GM19351 (cell line): Measurements from ENCODE around the gene KIF22.
A peak's percentile ranks its signal among the peaks of the same experiment; 100 is the strongest.
"Not testable (repeated sequence)": the region's sequence is repeated elsewhere in the genome, so short reads cannot be mapped to it uniquely, and the experiment has no call there.

Experiments
- ATAC-seq: cut with Tn5 transposase; IDR thresholded peaks from one replicate; pipeline ENCODE4 v1.9.1; 2021; ENCODE audit warnings: mild to moderate bottlenecking, moderate library complexity; ENCODE audit not compliant: unreplicated experiment

KIF22 gene

GRCh38 chr16:29793153-29793552 lies 2.6 kb downstream of the KIF22 start:
- ATAC-seq: not testable (repeated sequence)

- ATAC-seq: no peak
Measured at GRCh38 chr16:29794231-29794710, 3.7 kb downstream of the KIF22 start.

GRCh38 chr16:29802416-29802935 lies 11.9 kb downstream of the KIF22 start:
- ATAC-seq: no peak

- ATAC-seq: no peak
Measured at GRCh38 chr16:29804020-29804419, 13.5 kb downstream of the KIF22 start.

- no peak for ATAC-seq
Measured at GRCh38 chr16:29804455-29805231, 14.1 kb downstream of the KIF22 start.

- peak; percentile 56 for ATAC-seq
Measured at GRCh38 chr16:29805232-29806098, 14.9 kb downstream of the KIF22 start.

GRCh38 chr16:29806099-29806579 lies 15.6 kb downstream of the KIF22 start, which contains the start of gene MAZ:
Gene MAZ (plus strand): TSS chr16:29806529. CDS start chr16:29806702, 173 bp downstream.
- ATAC-seq: no peak

GRCh38 chr16:29806641-29807425 lies 16.3 kb downstream of the KIF22 start:
- no peak for ATAC-seq

- no peak for ATAC-seq
Measured at GRCh38 chr16:29807426-29808218, 17.1 kb downstream of the KIF22 start.

- no peak for ATAC-seq
Measured at GRCh38 chr16:29808219-29808900, 17.8 kb downstream of the KIF22 start.

- ATAC-seq: no peak
Measured at GRCh38 chr16:29809031-29809747, 18.6 kb downstream of the KIF22 start.

- no peak for ATAC-seq
Measured at GRCh38 chr16:29809850-29810698, 19.5 kb downstream of the KIF22 start.

- ATAC-seq: no peak
Measured at GRCh38 chr16:29810699-29811169, 20.2 kb downstream of the KIF22 start.

- peak; percentile 46 for ATAC-seq
Measured at GRCh38 chr16:29811170-29811895, 20.8 kb downstream of the KIF22 start.

- no peak for ATAC-seq
Measured at GRCh38 chr16:29811896-29812665, 21.5 kb downstream of the KIF22 start, which contains the start of gene PRRT2. Gene PRRT2 (plus strand): TSS chr16:29812193. CDS start chr16:29813055, 862 bp downstream.
